Thoracic aorta (tissue), 2 donors: ENCODE results near the gene CYYR1. TPM values are rescaled to one million over a fixed set of nuclear protein-coding genes. Genes with fewer than 3 reads are reported as not detected.

ENCODE experiments used
- ATAC-seq: fragments of 150-250 bp; one replicate; pipeline ENCODE4 v1.8.0; 2017; ENCODE audit warnings: low read depth; ENCODE audit not compliant: insufficient number of reproducible peaks, low FRiP score
- DNase-seq: peaks from one replicate; pipeline ENCODE4 v3.0.0-alpha.2; 2020; ENCODE audit warnings: low spot score
- H3K27ac ChIP-seq, 2 donors: fragments of 200-600 bp; sonication (generic); 1 replicate in 1 of 2; 2 replicates in 1 of 2; pipeline ENCODE4 v1.5.1; 2016; ENCODE audit warnings: mild to moderate bottlenecking in 2 of 2, moderate library complexity in 2 of 2
- H3K27me3 ChIP-seq: fragments of 200-600 bp; sonication (generic); replicated peaks from 2 replicates; pipeline ENCODE4 v1.6.0; 2016; ENCODE audit warnings: mild to moderate bottlenecking; ENCODE audit not compliant: insufficient read depth
- H3K36me3 ChIP-seq: fragments of 200-600 bp; sonication (generic); one replicate; pipeline ENCODE4 v1.5.1; 2016
- H3K4me1 ChIP-seq, 2 donors: fragments of 200-600 bp; sonication (generic); 1 replicate in 1 of 2; 2 replicates in 1 of 2; pipeline versions ENCODE4 v1.5.1 to v1.6.0; 2016; ENCODE audit warnings: low read depth in 2 of 2, mild to moderate bottlenecking in 1 of 2; ENCODE audit not compliant: control insufficient read depth in 1 of 2
- H3K4me3 ChIP-seq: fragments of 200-600 bp; sonication (generic); 2 replicates; pipeline ENCODE4 v1.5.1; 2016; ENCODE audit warnings: mild to moderate bottlenecking
- H3K9me3 ChIP-seq: fragments of 200-600 bp; sonication (generic); 2 replicates; pipeline ENCODE4 v1.5.1; 2016
- CTCF ChIP-seq: fragments of 200-600 bp; sonication (generic); IDR thresholded peaks from one replicate; pipeline ENCODE4 v1.5.1; 2019; ENCODE audit warnings: antibody characterized with exemption
- total RNA-seq, 2 donors: library from RNA; depleted of rRNA; stranded (reverse); fragments of >200 nt; gene quantifications; one replicate each; pipeline versions ENCODE4 v1.1.0 to v1.2.3, GENCODE V29; 2016

CYYR1 gene
- total RNA-seq, 2 donors from 2014 or later: 6.6 to 15.8 TPM

DNA sequence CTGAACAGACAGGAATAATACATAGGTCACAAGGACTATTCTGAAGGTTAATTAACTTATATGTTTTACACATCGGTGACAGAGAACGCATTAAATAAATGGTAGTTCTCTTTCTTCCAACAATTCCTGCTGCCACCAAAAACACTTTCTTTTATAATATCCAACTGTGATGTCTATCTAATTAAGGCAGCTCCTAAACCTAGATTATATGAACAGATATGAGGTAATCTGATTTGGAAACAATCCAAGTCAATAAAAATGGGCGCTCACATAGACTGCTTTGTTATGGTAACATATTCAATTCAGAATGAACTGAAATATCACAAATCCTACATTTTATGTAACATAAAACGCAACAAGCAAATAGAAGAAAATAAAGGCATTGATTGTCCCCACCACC lies 16.0 kb downstream of the CYYR1 start:
- no peak overlapping the region for H3K27ac ChIP-seq

GRCh38 chr21:26555540-26556146 lies 17.4 kb downstream of the CYYR1 start:
- Histone ChIP-seq H3K4me3 (no peak overlapping the region), H3K9me3 (no peaks in the 10 kb centered on the region), H3K27me3 (no peaks in the 10 kb centered on the region), H3K36me3 (no peaks in the 10 kb centered on the region), H3K27ac (no peak overlapping the region), H3K4me1 (no peaks in the 10 kb centered on the region)
- DNase-seq: no peak
- ATAC-seq: no peak
- TF ChIP-seq CTCF: no peak

More for the DNA sequence above, 16.0 kb downstream of the CYYR1 start:
- Histone ChIP-seq H3K9me3 (no peaks in the 10 kb centered on the region), H3K27me3 (no peaks in the 10 kb centered on the region), H3K4me1 (no peaks in the 10 kb centered on the region), H3K4me3 (no peak overlapping the region), H3K36me3 (no peaks in the 10 kb centered on the region)
- DNase-seq: no peak
- TF ChIP-seq CTCF: no peak
- ATAC-seq: no peak

GRCh38 chr21:26554365-26554764 lies 18.7 kb downstream of the CYYR1 start:
- Histone ChIP-seq H3K4me3 (no peak overlapping the region), H3K4me1 (no peaks in the 10 kb centered on the region), H3K27me3 (no peaks in the 10 kb centered on the region), H3K36me3 (no peaks in the 10 kb centered on the region), H3K27ac (no peak overlapping the region), H3K9me3 (no peaks in the 10 kb centered on the region)
- ATAC-seq (no peak), DNase-seq (no peak)
- TF ChIP-seq CTCF: no peak

DNA sequence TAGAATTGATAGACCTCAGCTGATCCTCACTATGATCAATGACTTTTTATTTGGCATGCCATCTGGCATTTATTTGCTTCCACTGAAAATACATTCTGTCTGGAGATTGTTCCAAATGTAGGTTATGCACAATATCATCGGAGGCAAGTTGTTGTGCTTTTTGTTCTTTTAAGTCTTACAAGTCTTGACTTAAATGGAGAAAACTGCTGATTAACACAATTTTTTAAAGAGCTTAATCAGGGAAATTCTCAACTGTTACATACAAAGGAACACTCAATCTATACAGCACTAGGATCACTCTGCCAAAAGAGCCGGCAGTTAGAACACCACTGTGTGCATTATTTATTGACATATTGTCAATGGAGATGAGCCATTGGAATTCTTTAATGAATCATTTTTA lies 19.2 kb downstream of the CYYR1 start:
- Histone ChIP-seq H3K27me3 (no peaks in the 10 kb centered on the region), H3K9me3 (no peaks in the 10 kb centered on the region), H3K36me3 (no peaks in the 10 kb centered on the region), H3K4me3 (no peak overlapping the region), H3K4me1 (no peaks in the 10 kb centered on the region), H3K27ac (no peak overlapping the region)
- DNase-seq (no peak), ATAC-seq (no peak)
- no peak for TF ChIP-seq CTCF

GRCh38 chr21:26550326-26550725 lies 22.8 kb downstream of the CYYR1 start:
- Histone ChIP-seq H3K4me1 (no peaks in the 10 kb centered on the region), H3K4me3 (no peak overlapping the region), H3K27ac (no peak overlapping the region), H3K36me3 (no peaks in the 10 kb centered on the region), H3K27me3 (no peaks in the 10 kb centered on the region), H3K9me3 (no peaks in the 10 kb centered on the region)
- TF ChIP-seq CTCF: no peak
- DNase-seq (no peak), ATAC-seq (no peak)
